Stimulated activated CD4-positive, alpha-beta T cell treated with anti-CD3 and anti-CD28 coated beads, Interleukin-2, amount 100 ng/mL, for 48 hours (primary cell): Measurements from ENCODE around the gene GRIP1.

Experiments
- DNase-seq, 2 donors: peaks; one replicate each; pipeline ENCODE4 v3.0.0-alpha.2; 2020

Gene GRIP1

DNA sequence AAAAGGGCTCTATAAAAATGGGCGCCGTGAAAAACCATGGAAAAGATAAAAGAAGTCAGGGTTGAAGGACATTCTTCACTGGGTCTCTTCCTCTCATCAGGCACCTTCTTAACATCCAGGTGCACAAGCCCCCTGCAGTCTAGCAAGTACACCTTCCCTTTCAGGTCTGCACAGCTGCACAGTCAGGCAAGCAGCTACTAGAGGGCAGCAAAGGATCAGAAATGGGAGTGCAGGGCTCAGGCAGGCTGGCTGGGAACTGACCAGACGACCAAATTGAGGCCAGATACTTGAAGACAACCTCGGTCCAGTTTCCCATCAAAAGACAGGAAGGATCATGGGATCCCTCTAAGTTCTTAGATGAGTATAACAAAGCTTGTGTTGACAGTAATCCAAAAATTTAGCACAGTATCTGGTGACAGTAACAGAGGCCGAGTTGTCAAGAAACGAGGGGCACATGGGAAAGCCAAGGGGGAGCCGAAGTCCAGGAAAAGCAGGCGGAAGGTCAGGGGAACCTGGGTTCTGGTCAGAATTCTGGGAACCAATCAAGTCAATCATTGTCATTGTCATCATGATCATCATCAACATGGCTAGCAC lies 10.1 kb upstream of the GRIP1 start:
- DNase-seq = no peak

DNA sequence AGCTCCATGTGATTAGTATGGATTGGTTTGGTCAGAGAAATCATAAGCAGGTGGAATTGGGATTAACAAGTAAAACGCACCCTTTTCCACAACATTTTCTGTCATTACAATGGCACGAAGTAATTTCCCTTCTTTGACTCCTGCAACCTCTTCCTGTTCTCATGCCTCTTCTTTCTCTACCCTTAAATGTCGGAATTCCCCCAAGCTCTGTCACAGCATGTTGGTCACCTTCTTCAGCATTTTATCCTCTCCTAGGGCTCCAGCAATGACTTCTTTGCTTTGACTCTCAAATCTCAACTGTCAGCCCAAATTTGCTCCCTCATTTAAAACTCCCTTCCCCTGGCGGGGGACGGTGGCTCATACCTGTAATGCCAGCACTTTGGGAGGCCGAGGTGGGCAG lies 5.3 kb upstream of the GRIP1 start:
- DNase-seq = no peak

DNA sequence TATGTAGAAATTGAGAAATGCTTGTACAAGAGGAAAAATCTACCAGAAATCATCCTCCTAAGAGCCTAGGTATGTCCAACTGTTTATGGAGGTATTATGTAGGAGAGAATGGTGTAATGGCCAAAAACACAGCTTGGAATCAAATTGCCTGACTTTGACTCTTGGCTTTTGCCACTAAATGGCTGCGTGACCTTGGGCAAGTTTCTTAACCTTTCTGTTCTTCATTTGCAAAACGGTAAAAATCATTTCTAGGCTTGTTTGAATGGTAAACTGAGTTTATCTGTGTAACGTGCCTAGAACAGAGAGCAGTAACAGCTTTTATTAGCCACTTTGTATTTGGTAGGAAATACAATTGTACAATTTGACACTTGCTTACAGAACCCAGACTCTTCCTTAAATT lies 4.9 kb upstream of the GRIP1 start:
- DNase-seq = no peak

DNA sequence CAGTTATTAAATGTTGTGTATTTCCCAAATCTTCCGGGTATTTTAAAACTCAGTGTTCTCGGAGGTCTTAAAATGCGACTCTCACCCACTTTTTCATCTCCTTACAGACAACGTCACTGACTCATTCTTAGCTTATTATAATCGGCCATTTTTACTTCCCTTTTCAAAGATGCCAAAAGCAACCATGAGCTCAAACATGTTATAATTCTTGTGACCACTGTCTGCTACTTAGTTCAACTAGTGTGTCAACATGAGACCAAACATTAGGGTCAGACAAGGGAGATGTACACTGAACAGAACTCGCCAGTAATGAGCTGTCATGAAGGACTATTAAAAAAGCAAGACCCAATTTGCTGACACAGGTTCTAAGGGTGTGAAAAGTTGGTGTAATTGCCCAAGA lies 4.2 kb upstream of the GRIP1 start:
- no peak for DNase-seq

DNA sequence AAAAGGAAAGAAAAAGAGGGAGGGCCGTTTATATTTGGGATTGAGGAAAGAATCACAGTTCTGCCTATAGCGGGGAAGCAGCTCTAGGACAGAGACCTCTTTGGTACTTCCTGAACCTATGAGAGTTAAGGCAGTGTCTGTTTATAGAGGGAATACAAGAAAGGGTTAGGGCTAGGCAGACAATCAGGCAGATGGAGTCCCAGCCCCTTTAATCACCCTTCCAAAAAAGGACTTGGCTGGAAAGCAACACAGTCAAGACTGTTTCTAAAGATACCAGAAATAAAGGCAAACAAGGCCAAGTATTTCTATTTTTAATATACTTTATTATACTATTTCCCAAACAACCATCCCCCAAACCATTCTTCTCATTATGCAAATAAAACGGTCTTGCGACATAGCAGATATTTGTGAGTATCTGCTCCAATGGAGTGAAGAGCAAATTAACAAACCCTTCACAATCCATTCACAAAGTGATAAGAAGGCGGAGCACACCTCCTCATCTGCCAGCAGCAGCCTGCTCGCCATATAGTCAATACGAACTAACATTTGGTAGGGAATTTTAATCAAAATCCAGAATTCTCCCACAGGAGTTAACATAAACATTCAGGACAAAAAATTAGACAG lies 697 bp upstream of the GRIP1 start:
- DNase-seq = no peak

DNA sequence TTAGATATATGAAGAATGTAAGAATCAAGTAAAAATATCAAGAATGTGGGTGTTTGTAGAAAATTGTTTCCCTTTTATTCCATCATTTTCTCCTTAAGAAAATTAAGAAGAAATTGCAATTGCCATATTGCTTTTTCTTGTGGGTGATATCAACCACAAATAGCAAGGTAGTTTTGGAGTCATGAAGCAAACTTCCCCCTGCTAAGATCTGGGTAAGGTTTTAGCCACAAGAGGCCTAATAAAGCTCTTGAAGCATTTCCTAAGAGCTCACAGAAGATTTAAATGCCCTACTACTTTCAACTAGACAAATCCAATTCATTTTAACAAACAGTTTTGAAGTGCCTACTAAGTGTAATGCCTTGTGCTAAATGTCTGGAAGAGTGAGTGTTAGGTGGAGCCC lies 2.6 kb downstream of the GRIP1 start:
- no peak for DNase-seq

DNA sequence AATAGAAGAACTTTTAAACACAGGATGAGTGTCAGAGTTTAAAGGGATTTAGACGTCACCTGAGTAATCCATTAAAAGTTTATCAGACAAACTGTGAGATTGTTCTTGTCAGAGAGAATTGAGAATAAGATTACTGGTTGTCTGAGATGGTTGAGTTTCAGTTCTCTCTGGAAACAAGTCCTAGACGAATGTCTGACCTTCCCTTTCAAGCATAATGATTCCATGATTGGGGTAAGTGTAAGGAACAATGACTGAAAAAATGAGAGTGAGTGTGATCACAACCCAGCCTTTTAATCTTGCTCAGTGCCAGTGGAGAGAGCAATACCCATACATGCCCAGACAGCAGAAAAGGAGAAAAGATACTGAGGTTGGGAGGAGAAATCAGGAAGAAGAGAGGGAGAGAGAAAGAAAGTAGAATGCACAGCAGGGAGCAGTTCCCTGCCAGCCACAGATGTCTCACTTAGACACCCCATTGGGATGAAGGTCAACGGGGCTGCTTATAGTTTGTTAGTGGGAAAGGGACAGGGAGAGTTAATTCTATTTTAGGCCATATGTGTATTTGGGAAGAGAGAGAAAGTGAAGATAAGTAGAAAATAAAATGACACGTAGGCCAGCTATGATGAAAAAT lies 4.3 kb downstream of the GRIP1 start:
- no peak for DNase-seq

DNA sequence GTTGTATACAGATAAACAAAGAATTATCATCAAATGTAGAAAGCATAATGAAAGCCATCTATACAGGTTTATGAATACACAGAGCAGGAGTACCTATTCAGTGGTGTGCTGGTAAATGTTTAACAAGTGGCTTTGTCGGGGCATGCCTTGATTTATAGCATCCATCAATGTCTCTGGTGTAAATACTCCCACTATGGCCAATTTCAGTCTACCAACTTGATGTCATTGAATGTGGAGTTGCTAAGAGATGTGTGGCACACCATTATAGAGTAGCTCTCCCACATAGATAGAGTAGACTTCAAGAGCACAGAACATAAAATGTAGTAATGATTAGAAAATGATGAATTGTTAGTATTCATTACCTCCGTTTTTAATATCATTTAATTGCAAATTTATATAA lies 9.3 kb downstream of the GRIP1 start:
- DNase-seq = no peak

DNA sequence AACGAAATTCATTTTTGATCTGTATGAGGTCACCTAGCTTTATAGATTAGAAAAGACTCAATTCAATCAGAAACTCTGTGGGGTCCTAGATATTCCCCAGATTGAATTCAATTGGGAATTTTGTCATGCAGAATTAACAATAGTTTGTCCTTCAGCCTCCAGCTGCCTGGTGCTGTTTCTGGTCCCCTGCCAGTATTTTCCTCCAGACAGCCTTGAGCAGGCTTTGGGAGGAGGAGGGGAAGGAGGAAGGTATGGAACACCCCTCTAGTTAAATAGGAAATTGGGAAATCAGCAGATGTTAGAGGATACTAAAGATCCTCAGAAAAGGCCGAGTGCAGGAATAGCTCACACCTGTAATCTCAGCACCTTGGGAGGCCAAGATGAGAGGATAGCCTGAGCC lies 10.6 kb downstream of the GRIP1 start:
- no peak for DNase-seq

DNA sequence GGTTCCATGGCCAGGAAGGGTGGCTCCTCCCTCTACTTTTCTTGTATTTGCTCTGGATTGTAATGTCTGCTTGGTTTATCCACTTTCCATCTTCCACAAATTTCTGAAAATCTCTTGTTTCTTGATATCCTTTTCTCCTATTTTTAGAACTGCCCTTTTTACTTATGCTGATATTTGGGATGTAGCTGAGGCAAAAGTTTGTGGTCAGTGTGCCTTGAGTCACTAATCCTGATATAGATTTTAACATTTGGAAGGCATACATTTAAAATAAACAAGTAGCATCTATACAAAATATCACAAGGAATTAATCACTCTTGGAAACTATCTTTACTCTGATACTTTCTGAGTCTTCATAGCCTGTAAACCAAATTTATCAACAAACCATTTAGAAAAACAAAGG lies 11.0 kb downstream of the GRIP1 start:
- DNase-seq = no peak

DNA sequence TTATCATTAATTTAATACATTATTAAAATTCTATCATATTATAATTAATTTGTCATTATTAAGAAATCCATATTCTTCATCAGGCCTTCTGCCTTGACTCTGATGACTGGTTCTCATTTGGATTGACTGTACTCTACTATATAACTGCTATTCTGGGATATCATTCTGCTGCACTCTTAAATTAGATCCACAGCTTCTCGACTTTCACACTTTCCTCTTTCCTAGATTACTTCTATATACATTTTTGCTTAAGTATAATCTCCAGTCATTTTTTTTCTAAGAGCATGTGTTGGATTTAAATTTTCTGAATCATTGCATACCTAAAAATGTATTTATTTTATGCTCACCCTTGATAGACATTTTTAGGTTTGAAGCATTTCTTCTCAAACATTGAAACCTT lies 12.4 kb downstream of the GRIP1 start:
- no peak for DNase-seq

DNA sequence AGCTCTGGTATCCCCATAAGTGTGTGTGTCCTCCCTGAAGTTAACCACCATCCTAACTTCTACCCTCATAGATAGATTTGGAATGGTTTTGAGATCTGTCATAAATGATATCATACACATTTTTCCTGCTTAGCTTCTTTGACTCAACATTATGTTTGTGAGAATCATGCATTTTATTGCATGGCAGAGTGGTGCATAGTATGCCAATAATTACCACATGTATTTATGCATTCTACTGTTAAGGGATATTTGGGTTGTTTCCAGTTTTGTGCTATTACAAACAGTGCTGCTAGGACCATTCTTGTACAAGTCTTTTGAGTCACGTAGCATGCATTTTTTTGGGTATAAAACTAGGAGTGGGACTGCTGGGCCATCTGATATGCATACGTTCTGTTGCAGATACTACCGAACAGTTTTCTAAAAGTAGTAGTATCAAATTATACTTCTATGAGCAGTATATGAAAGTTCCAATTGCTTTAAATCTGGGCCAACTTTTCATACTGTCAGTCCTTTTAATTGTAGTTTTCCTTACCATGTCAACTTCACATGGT lies 13.4 kb downstream of the GRIP1 start:
- DNase-seq = no peak

DNA sequence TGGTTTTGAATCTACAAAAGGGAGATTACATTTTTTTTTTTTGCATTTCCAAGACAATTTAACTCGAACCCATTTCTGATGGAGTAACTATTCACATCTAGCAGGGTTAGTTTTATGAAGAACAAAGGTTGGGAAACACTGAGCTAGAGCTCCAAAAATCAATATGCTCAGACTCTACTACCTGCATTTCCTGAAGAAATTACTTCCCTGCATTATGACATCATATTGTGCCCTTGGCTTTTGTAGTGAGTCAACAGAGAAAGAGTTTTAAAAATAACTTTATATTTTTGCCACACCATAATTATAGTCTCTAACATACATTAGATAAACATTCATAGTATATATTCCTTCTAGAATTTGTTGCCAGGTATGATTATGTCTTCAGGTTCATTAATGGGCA lies 14.8 kb downstream of the GRIP1 start:
- DNase-seq = no peak

DNA sequence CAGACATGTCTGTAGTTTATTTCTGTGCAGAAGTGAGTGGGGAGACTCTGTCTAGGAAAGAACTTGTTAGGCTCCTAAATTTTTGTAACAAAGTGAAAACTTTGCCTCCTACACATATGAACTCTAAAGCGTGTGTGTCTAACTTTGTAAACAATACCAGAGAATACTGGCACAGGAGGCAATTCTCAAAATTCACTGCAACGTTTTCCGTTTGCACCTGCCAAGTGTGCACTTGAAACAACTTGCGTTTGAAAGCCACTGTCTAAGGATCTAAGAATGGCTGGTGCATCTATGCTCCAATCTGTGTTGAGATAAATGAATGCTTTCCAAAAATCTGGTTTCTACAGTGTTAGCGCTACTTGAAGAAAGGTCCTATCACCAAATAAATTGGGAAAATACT lies 15.3 kb downstream of the GRIP1 start:
- DNase-seq = no peak

DNA sequence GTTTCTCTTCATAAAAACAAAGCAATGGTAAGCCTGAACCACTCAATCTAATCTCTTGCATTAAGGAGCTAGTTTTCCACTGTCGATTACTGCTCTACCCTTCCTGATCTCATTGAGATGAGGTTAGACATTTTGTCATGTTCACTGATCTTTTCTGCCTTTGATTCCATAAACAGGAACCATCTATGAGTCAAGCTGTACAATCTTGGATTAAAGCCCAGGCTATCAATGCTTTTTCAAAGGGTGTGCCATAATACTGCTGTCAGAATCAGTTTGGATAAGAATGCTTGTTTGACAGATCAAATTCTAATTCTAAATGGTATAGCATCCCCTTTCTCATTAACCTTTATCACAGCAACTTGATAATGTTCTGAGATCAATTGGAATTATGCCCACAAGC lies 16.1 kb downstream of the GRIP1 start:
- DNase-seq = no peak

DNA sequence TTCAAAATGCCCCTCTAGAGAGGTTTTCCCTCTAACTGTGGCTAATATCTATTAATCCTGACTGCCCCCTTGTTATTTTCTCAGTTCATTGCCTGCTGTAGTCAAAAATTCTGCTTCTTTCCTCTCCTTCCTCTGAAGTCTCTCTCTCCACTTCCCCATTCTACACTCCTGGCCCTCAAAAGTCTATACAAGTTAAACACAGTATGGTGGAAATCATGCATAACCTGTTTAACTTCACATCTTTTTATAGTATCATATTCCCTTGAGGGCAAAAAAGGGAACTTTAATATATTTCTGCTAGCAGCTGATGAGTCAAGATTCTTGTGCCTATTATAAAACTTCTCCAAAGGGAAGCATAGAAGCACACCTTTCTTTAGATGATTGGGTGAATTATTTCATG lies 16.7 kb downstream of the GRIP1 start:
- DNase-seq = no peak

DNA sequence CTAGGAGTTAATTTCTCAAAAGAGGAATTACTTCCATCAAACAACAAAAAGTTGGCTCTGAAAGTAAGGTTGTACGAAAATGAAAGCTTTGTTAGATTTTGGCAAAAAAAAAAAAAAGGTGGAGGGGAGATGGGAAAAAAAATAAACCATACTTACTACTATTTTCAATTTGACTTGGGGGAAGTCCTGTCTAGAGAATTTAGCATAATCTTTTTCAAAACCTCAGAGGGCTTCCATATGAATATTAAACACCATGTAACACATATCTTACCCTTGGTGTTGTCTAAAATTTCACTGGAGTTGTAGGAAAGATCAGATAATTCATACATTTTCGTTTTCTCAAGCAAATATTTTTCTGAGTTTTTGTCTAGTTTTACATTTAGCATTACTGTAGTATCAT lies 17.5 kb downstream of the GRIP1 start:
- DNase-seq = no peak

DNA sequence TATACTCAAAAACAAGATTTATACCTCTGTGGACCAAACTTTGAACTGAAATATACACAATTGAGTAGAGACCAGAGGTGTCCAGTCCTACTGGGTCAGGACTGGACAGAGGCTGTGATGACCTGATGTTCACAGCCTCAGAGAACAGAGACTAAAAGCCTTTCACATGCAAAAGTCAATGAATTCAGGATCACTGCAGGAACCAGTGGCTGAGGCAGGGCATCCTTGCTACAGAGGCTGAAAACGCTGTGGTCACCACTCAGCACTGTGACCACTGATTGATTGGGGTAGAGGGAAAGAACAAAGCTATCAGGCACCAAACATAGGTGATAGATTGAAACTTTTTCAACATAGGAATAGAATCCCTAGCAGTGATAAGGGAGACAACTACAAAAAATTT lies 25.1 kb downstream of the GRIP1 start:
- DNase-seq = no peak

DNA sequence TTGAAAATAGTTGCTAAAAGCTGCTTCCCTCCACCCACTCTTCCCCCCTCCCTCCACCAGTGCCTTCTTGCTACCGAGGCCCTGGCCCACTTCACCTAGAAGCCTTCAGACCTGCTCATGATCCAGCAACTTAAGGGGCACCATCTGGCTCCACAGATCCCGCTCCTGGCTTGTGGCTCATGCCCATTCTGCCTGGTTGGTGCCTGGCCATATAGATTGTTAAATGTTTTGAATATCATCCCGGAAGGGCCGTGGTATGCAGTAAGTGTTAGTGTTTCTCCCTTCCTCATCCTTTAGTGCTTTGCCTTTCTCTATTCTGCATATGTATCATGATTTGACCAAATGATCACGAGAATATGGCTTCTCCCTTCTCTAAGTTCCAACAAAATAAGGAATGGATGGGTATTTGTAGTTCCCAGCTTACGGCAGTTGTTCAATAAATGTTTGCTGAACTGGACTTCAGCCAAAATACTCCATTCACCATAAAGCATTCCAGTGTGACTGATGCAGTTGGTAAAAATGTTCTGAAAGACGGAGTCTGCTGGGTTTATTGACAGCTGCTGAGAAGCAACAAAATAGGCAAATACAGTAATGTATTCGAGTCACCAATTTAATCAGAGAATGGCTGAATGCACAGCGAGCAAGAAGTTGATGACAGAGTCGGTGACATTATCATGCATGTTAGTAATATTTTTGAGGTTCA lies 30.7 kb downstream of the GRIP1 start:
- DNase-seq = no peak

DNA sequence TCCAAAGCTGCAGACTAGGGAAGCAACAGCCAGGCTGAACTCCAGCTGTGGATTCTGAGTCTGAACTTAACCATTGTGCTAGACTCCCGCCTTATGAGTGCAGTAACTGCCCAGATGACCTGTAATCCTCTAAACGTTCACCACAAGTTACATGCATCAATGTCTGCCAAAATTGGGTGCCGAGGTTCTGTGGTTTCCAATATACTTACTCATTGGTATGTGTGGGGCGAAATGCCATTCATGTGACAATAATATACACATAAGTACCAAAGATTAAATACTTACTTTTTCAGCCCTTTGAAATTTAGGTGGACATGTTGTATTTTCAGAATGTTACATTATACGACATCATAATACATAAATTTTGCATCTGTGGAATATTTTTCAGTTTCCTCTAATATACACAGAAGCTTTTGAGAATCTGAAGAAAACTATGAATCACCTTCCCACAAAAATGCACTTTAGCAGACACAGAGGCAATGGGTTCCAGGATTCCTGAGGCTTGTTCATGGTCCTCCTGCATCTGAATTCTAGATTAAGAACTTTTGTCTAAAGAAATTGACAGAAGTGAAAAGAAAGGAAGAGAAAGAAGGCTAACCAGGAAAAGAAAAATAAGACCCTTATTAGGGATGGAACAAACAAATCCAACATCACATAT lies 31.7 kb downstream of the GRIP1 start:
- DNase-seq = no peak

DNA sequence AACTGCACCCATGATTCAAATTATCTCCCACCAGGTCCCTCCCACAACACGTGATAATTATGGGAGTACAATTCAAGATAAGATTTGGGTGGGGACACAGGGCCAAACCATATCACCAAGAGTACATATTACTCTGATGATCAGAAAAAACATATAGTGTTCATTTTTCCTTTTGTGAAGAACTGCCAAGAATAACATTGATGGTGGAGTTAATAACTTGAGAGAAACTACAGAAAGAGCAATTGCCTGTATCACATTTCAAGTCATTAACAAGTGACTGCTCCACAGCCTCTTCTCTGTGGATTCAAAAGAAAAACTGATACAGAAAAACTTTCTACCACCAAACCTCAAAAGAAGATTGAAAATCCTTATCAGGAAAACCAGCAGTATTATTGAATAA lies 34.7 kb downstream of the GRIP1 start:
- no peak for DNase-seq

DNA sequence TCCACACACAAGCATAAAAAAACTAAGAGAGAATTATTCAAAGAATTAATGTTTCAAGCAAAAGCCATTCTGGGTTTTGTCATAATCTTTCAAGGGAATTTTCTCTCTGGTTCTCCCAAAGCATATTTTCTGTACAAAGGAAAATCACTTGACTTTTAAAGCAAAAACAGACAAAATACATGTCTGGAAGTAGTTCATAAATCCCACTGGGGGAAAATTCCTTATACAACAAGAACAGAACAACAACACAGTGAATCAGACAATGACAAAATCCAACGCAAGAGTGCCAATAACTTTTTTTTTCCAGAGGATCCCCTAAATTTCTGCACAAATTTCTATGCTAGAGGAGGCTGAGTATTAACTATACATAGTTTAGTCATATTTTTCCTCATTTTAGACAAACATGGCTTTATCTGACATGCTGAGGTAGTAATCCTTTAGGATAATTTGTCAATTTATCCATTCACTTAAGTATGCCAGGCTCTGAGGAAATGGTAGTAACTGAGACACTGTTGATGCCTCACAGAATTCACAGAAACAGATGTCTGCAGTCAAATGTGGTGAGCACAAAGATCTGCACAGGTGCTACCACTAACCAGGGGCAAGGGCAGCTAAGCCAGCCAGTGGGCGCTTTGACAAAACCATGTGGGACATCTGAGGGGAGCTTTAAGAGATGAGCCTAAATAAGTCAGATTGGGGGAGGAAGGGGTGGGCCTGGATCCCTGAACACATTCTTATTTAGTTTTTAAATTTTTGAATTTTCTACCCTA lies 38.0 kb downstream of the GRIP1 start:
- no peak for DNase-seq

DNA sequence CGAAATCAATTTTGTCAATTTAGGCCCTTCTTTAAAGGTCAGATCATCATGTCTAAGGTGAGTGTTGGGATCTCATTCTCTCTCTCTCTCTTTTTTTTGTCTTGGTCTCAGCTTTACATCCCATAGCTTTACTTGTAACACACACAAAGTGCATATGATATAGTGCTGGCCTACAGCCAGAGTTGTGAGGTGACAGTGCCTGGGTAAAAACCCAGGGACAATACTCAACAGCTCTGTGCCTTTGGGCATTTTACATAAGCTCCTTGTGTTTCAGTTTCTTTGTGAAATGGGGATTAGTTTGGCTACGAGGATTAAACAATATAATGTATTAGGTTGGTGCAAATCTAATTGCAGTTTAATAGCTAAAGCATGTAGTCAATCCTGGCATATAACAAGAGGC lies 40.2 kb downstream of the GRIP1 start:
- no peak for DNase-seq
